Non-pigmented ciliary epithelial cell (primary cell): ENCODE measurements around the gene TDRD3.

ENCODE experiments used
- DNase-seq: peaks from one replicate; pipeline ENCODE4 v3.0.0-alpha.2; 2010; ENCODE audit warnings: low read depth

TDRD3 gene

GRCh38 chr13:60575142-60575541, 178.1 kb downstream of the TDRD3 start:
- no peak for DNase-seq

- no peak for DNase-seq
Measured at GRCh38 chr13:60577761-60578160, 180.7 kb downstream of the TDRD3 start.

DNA sequence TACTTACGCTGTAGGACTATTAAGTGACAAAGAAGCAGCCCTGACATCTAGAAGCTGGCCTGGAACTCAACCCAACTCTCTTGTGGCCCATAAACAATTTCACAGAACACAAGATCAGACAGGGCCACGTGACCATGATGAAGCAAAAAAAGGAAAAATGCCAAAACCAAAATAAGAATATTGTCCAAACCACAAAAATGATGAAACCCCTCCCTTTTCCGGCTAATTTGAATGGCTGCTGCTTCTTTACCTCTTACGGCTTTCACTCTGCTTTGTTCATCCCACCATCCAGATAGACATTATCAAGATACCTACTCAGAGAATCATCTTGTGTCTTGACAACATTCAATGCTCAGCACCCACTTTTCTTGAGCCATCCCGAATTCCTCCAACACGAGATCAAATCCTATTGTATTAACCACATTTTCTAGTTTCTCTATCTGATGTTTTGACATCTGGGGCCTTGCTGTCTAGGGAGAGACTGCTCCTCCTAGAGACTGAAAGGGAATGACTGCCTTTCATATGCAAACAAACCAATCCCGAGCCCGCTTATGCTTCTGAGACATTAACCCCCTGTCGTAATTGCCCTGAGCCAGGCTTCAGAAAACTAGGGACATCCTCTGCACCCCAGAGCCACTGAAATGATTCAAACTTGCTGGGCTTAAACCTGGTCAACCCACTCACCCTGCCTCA, 186.3 kb downstream of the TDRD3 start:
- DNase-seq: no peak

DNA sequence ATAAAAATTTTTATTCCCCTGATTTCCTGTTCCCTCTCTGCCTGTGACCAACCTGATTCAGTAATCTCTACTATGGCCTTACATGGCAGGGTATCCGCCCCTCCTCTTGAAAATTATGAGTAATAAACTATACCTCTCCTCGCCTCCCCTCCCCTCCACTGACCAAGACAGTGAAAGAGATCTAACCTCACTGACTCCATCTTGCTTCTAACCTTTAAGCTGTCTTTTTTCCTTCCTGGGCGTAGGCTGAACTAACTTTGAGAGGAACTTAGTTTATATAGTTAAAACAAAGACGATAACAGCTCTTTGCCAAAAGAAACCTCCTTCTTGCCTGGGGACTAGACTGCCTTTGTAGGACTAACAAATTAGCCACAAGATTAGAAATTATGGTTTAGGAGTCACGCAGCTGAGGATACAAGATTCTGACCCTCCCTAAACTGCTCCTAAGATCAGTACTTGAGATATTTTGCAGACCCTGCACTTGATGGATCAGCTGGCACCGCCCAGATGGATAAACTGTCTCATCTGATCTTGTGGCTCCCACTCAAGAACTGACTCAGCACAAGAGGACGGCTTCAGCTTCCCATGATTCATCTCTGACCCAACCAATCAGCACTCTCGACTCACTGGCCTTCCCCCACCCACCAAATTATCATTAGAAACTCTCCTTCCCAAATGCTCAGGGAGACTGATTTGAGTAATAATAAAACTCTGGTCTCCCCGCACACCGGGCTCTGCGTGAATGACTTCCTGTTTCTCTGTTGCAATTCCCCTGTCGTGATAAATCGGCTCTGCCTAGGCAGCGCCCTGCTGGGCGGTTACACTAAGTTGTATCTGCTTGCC, 187.1 kb downstream of the TDRD3 start:
- DNase-seq: peak; percentile 73

DNA sequence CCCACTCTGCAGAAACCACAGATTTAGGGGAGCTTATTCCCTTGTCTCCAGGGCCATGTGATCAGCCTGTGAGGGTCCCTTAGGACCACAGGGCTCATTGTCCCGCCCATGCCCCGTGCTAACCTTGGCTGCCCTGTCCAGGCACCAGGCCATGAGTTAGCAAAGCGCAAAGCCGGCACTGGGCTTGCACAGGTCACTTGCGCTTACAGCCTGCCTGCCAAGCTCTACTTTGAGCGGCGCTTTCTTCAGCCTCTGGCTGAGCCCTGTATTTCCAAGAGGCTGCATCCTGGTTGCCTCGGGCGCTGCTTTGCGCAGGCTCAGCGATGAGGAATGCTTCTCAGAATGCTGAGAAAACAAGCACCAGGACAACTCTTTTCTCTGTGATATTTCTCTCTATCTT, 188.0 kb downstream of the TDRD3 start:
- DNase-seq: no peak

DNA sequence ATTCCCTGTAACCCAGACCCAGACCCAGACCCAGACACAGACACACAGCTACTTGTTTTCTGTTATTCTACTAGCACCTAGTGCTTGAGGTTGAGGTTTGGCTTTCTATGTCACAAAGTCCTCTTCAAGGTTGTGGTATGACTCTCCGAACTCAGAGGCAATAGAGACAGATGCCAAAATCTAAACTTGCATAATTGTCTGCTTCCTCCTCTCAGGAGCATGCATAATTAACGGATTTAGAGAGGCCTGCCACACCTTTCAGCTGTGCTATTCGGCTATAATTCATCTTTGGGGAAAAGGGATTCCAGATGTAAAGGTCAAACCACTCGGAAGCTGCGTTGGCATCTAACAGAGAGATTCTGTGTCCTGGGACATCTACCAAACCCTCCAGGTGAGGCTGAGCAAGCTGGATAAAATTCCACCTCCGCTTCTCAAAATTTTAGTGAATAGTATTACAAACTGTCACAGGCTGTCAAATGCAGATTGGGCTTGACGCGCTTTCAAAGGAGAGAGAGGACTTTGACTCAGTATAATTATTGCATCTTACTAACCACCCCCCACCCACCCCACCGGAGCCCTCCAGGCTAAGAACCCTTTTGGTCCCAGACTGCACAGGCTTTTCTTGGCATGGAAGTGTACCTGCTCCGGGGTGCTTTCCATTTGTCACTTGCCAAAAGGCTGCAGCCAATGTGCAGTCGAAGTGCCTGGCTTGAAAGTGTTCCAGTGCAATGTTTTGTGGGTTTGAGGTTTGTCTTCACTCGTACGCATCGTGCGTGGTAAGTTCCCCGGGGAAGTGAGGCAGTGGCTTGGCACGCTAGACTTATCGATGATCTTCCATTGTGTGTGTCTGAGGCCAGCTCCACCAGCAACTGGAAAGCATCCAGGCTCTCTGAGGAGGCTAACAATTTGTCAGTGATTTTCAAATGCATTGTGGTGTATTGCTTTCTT, 194.1 kb downstream of the TDRD3 start:
- DNase-seq: peak; percentile 67

GRCh38 chr13:60603049-60603448, 206.0 kb downstream of the TDRD3 start:
- no peak for DNase-seq

DNA sequence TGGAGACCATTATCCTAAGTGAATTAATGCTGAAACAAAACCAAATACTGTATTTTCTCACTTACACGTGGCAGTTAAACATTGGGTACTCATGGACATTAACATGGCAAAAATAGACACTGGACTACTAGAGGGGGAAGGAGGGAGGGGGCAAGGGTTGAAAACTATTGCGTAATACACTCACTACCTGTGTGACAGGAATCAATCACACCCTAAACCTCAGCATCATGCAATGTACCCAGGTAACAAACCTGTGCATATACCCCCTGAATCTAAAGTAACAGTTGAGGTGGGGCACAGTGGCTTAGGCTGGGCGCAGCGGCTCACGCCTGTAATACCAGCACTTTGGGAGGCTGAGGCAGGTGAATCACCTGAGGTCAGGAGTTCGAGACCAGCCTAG, 207.0 kb downstream of the TDRD3 start:
- no peak for DNase-seq

- no peak for DNase-seq
Measured at GRCh38 chr13:60608954-60609353, 211.9 kb downstream of the TDRD3 start.

GRCh38 chr13:60611523-60611922, 214.5 kb downstream of the TDRD3 start:
- DNase-seq: no peak

DNA sequence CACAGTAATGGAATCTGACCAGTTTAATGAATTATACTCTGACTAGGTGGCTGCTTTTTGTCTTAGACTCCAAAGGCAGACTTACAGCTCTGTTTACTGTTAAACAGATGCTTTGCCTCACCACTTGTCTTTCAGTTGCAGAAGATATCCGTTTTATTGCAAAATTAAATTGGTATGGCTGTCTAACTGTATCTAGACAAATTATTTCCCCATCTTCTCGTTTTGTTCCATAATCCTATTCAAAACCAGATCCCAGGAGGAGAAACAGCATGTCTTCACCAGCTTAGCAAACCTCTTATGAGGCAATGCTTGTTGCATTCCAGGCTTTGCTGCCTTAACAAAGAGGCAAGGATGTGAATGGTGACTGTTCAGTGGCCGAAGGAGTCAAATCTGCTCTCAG, 215.6 kb downstream of the TDRD3 start:
- DNase-seq: no peak

- no peak for DNase-seq
Measured at GRCh38 chr13:60613080-60613479, 216.1 kb downstream of the TDRD3 start.

DNA sequence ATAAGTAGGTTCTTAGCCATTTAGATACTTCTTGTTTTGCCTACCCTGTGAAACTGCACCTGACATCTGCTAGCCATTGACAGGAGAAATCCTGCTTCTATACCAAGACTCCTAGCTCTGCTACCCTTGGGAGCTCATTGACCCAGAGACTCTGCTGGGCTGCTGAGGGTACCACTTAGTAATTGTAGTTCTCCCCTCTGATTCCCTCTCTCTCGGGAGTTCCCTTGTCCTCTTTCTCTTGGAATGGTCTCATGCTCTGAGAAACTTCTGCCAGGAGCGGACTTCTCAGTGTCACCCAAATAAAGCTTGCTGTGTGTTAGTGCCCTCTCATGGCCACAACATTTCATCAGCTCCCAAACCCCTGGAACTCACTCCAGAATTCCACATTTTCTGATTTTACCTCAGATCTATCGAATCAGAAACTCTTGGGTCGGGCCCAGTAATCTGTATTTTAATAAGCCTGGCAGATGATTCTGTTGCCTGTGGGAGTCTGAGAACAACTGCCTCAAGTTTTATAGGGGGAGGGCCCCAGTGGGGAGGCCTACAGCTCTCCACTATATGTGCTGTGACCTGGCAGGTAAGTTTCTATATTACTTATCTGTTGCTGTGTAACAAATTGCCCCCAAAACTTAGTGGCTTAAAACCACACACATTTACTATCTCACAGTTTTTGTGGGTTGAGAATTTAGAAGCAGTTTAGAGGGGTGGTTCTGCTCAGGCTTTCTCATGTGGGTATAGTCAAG, 221.1 kb downstream of the TDRD3 start:
- peak; percentile 4 for DNase-seq

GRCh38 chr13:60619461-60619860, 222.4 kb downstream of the TDRD3 start:
- no peak for DNase-seq

- peak; percentile 4 for DNase-seq
Measured at GRCh38 chr13:60620611-60621395, 223.8 kb downstream of the TDRD3 start.

GRCh38 chr13:60623151-60623550, 226.1 kb downstream of the TDRD3 start:
- no peak for DNase-seq
